Fibroblast of lung (primary cell): ENCODE data around the gene SYP. TPM values are rescaled to one million over a fixed set of nuclear protein-coding genes. Genes with fewer than 3 reads are reported as not detected.

Source experiments
- DNase-seq, 2 donors: peaks; one replicate each; pipeline versions ENCODE4 v3.0.0 to v3.0.0-alpha.2; 2010; ENCODE audit warnings: low read depth in 2 of 2
- H2AFZ ChIP-seq: 2 replicates; pipeline ENCODE4 v1.5.1; 2012; ENCODE audit warnings: low read length, control low read depth, inconsistent platforms
- H3K27ac ChIP-seq: 2 replicates; pipeline ENCODE4 v1.5.1; 2011; ENCODE audit warnings: low read length, control low read depth; ENCODE audit not compliant: insufficient read depth
- H3K27me3 ChIP-seq: 2 replicates; pipeline ENCODE4 v1.5.1; 2011; ENCODE audit warnings: mild to moderate bottlenecking, low read length; ENCODE audit not compliant: control insufficient read depth, insufficient read depth
- H3K36me3 ChIP-seq: 2 replicates; pipeline ENCODE4 v1.5.1; 2011; ENCODE audit warnings: low read length; ENCODE audit not compliant: control insufficient read depth, insufficient read depth
- H3K4me1 ChIP-seq: 2 replicates; pipeline ENCODE4 v1.5.1; 2011; ENCODE audit warnings: low read length; ENCODE audit not compliant: control insufficient read depth, insufficient read depth; ENCODE audit errors: extremely low read depth
- H3K4me2 ChIP-seq: 2 replicates; pipeline ENCODE4 v1.5.1; 2011; ENCODE audit warnings: low read length, control low read depth; ENCODE audit not compliant: insufficient read depth; ENCODE audit errors: extremely low read depth
- H3K4me3 ChIP-seq, 4 experiments: fragments of 200-600 bp in 1 of 4; sonication (generic) in 1 of 4; replicated peaks in 1 of 4; 2 replicates each; pipeline ENCODE4 v1.5.1; 2011 to 2016; ENCODE audit warnings: low read length in 4 of 4, low read depth in 3 of 4, mild to moderate bottlenecking in 3 of 4, control low read depth in 2 of 4, inconsistent platforms in 1 of 4, mixed read lengths in 1 of 4; ENCODE audit not compliant: insufficient read depth in 1 of 4; ENCODE audit errors: control extremely low read depth in 1 of 4
- H3K79me2 ChIP-seq: 2 replicates; pipeline ENCODE4 v1.5.1; 2012; ENCODE audit warnings: mild to moderate bottlenecking, low read length, inconsistent platforms; ENCODE audit not compliant: control insufficient read depth, insufficient read depth
- H3K9ac ChIP-seq: 2 replicates; pipeline ENCODE4 v1.5.1; 2011; ENCODE audit warnings: mild to moderate bottlenecking, low read length, control low read depth; ENCODE audit not compliant: insufficient read depth
- H3K9me3 ChIP-seq: 2 replicates; pipeline ENCODE4 v1.5.1; 2012; ENCODE audit warnings: low read depth, low read length; ENCODE audit not compliant: control insufficient read depth, insufficient read depth
- H4K20me1 ChIP-seq: 2 replicates; pipeline ENCODE4 v1.5.1; 2011; ENCODE audit warnings: low read length; ENCODE audit not compliant: control insufficient read depth, insufficient read depth; ENCODE audit errors: extremely low read depth
- CTCF ChIP-seq, 2 donors: IDR thresholded peaks in 1 of 2; conservative IDR thresholded peaks in 1 of 2; 1 replicate in 1 of 2; 2 replicates in 1 of 2; pipeline ENCODE4 v1.5.1; 2011 to 2012; ENCODE audit warnings: low read length in 2 of 2, control low read depth in 1 of 2, inconsistent platforms in 1 of 2, low read depth in 1 of 2, mild to moderate bottlenecking in 1 of 2
- EZH2 ChIP-seq: IDR thresholded peaks from 2 replicates; pipeline ENCODE4 v1.5.1; 2012; ENCODE audit warnings: low read length, control low read depth, mild to moderate bottlenecking; ENCODE audit errors: missing control alignments
- polyA plus RNA-seq, 2 donors: library from polyadenylated mRNA; depleted of rRNA in 1 of 2; stranded (reverse) in 1 of 2; unstranded in 1 of 2; fragments of >200 nt; gene quantifications; 2 replicates each; pipeline ENCODE4 v1.2.1, GENCODE V29; 2011 to 2012; ENCODE audit warnings: missing spikeins in 1 of 2
- total RNA-seq: library from RNA; depleted of rRNA; stranded (reverse); fragments of >200 nt; gene quantifications from 2 replicates; pipeline ENCODE4 v1.2.1, GENCODE V29; 2014

The SYP gene
- total and polyA plus RNA-seq, 2 donors (not counting 1 experiment from before 2014, with no cell fraction given): 0.08 to 0.17 TPM

DNA sequence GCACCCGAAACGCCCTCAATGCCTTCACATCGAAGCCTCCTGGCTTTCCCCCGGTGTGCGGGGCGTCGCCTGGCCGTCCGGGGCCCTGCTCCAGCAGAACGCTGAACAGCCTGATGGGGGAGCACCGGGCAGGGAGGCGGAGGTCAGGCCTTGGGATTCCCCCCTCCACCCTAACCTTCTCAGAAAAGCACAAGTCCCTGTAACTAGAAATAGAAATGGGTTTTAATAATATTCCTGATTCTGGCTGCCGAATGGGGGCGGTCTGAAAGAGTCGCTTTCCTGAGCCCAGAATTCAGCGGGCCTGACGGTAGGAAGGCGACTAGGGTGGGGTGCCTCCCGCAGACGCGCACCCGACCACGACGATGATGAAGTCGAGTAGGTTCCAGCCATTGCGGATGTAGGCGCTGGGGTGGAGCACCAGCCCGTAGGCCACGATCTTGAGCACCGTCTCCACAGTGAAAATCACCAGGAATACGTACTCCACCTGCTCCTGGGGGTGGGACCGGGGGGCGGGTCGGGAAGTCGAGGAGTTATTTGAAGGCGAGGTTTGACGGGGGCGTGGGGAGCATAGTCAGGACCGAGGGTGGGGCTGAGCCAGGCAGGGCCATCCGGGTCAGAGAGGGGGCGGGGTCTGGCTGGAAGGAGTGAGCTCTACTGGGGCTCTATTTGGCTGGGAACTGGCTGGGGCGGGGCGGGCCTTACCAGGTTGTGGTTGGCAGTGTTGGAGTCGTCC, 30.7 kb upstream of the SYP start:
- Histone ChIP-seq H3K27me3 (no peaks in the 10 kb centered on the region), H3K36me3 (no peaks in the 10 kb centered on the region), H3K9ac (no peak overlapping the region), H3K9me3 (no peaks in the 10 kb centered on the region), H2AFZ (no peak overlapping the region), H3K79me2 (no peaks in the 10 kb centered on the region), H4K20me1 (no peaks in the 10 kb centered on the region), H3K4me2 (no peak overlapping the region), H3K4me3 (peak overlapping the region in 1 of 4 experiments; percentile 6), H3K4me1 (no peaks in the 10 kb centered on the region), H3K27ac (no peak overlapping the region)
- TF ChIP-seq EZH2: no peak
- TF ChIP-seq CTCF (conservative IDR thresholded peaks at IDR 0.05 in 1 of 2, IDR thresholded peaks at IDR 0.05 in 1 of 2; ENCODE audit: low read depth in 1 of 2, low read length in 2 of 2): peak in 1 of 2 donors; percentile 15
- no peak for DNase-seq

GRCh38 chrX:49228185-49228584, 28.2 kb upstream of the SYP start:
- Histone ChIP-seq H3K27ac (no peak overlapping the region), H2AFZ (no peak overlapping the region), H3K79me2 (no peaks in the 10 kb centered on the region), H3K9me3 (no peaks in the 10 kb centered on the region), H3K36me3 (no peaks in the 10 kb centered on the region), H3K9ac (no peak overlapping the region), H3K27me3 (no peaks in the 10 kb centered on the region), H3K4me1 (no peaks in the 10 kb centered on the region), H3K4me2 (no peak overlapping the region), H4K20me1 (no peaks in the 10 kb centered on the region), H3K4me3 (no peak overlapping the region)
- DNase-seq: no peak
- TF ChIP-seq CTCF (conservative IDR thresholded peaks at IDR 0.05 in 1 of 2, IDR thresholded peaks at IDR 0.05 in 1 of 2; ENCODE audit: low read depth in 1 of 2, low read length in 2 of 2): no peak
- TF ChIP-seq EZH2: no peak

DNA sequence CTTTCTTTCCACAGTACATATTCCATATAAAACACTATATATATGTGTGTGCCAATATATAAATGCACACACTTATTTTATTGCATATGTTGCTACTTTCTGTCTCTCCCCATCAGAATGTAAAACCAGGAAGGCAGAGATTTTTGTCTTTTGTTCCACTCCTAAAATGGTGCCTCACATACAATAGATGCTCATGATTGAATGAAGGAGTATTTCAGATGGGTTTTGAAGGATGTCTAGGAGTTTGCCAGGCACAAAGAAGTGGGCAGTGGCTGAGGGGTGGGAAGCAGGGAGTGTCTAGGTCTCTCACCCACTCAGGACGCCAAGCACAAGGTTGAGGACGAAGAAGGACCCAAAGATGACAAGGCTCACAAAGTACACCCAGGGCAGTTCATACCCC, 27.7 kb upstream of the SYP start:
- H3K27me3 ChIP-seq: no peaks in the 10 kb centered on the region
- H2AFZ ChIP-seq: no peak overlapping the region
- H3K36me3 ChIP-seq: no peaks in the 10 kb centered on the region
- H3K79me2 ChIP-seq: no peaks in the 10 kb centered on the region
- no peaks in the 10 kb centered on the region for H3K4me1 ChIP-seq
- TF ChIP-seq CTCF (conservative IDR thresholded peaks at IDR 0.05 in 1 of 2, IDR thresholded peaks at IDR 0.05 in 1 of 2; ENCODE audit: low read depth in 1 of 2, low read length in 2 of 2) (no peak), EZH2 (no peak)
- H3K4me2 ChIP-seq: no peak overlapping the region
- H3K27ac ChIP-seq: no peak overlapping the region
- H4K20me1 ChIP-seq: no peaks in the 10 kb centered on the region
- H3K9me3 ChIP-seq: no peaks in the 10 kb centered on the region
- no peak overlapping the region for H3K4me3 ChIP-seq
- no peak for DNase-seq
- no peak overlapping the region for H3K9ac ChIP-seq
